GM12878 (cell line): Measurements from ENCODE around the gene LRRC56. TPM values are rescaled to one million over a fixed set of nuclear protein-coding genes. Genes with fewer than 3 reads are reported as not detected.
A peak's percentile ranks its signal among the peaks of the same experiment; 100 is the strongest.

ENCODE experiments used
- CREB1 ChIP-seq: IDR thresholded peaks from 2 replicates; pipeline ENCODE4 v1.6.1; 2012; ENCODE audit warnings: low read depth, mild to moderate bottlenecking, inconsistent platforms
- DPF2 ChIP-seq: fragments of 450-650 bp; IDR thresholded peaks from 2 replicates; pipeline ENCODE4 v1.6.1; 2017; ENCODE audit warnings: mild to moderate bottlenecking
- EED ChIP-seq: sonication (generic); IDR thresholded peaks from 2 replicates; pipeline ENCODE4 v1.6.1; 2016; ENCODE audit warnings: antibody characterized with exemption, low read depth
- FOS ChIP-seq: IDR thresholded peaks from 3 replicates; pipeline ENCODE4 v1.6.1; 2011; ENCODE audit warnings: borderline replicate concordance; ENCODE audit not compliant: insufficient read length; ENCODE audit errors: extremely low read depth
- IRF4 ChIP-seq: IDR thresholded peaks from 2 replicates; pipeline ENCODE4 v1.6.1; 2011; ENCODE audit warnings: low read depth, low read length
- NFXL1 ChIP-seq: fragments of 450-650 bp; IDR thresholded peaks from 2 replicates; pipeline ENCODE4 v1.6.1; 2017; ENCODE audit warnings: antibody characterized with exemption, mild to moderate bottlenecking, borderline replicate concordance
- PBX3 ChIP-seq: IDR thresholded peaks from 2 replicates; pipeline ENCODE4 v1.6.1; 2011; ENCODE audit warnings: mild to moderate bottlenecking, low read depth, low read length, moderate library complexity; ENCODE audit not compliant: insufficient replicate concordance
- PML ChIP-seq: IDR thresholded peaks from 2 replicates; pipeline ENCODE4 v1.6.1; 2012; ENCODE audit warnings: low read length, inconsistent platforms
- POU2F2 ChIP-seq: IDR thresholded peaks from 3 replicates; pipeline ENCODE4 v1.6.1; 2011; ENCODE audit warnings: low read depth, mild to moderate bottlenecking, low read length, borderline replicate concordance
- RFX5 ChIP-seq: IDR thresholded peaks from 2 replicates; pipeline ENCODE4 v1.6.1; 2011; ENCODE audit warnings: low read depth, low read length, improper control_type of control experiment
- SKIL ChIP-seq: fragments of 450-650 bp; IDR thresholded peaks from 2 replicates; pipeline ENCODE4 v1.6.1; 2017; ENCODE audit warnings: mild to moderate bottlenecking, low read depth, inconsistent platforms; ENCODE audit not compliant: poor library complexity, severe bottlenecking
- polyA plus RNA-seq, 11 experiments: library from polyadenylated mRNA; depleted of rRNA in 4 of 11; unstranded in 6 of 11; stranded (reverse) in 5 of 11; fragments of >200 nt; fragmentation: Nextera tagmentation in 4 of 11; fragmentation: Illumina TruSeq in 1 of 11; extraction: Ambion mirVana in 4 of 11; extraction: Trizol in 1 of 11; gene quantifications; 1 replicate in 1 of 11; 2 replicates in 10 of 11; pipeline versions ENCODE4 v1.2.1 to v1.2.3, GENCODE V29; 2011 to 2016; ENCODE audit warnings: inconsistent platforms in 2 of 11, missing spikeins in 2 of 11, low read depth in 1 of 11
- total RNA-seq, 4 experiments: library from RNA; depleted of rRNA in 3 of 4; stranded (reverse); fragments of >200 nt in 3 of 4; fragmentation: Illumina TruSeq in 1 of 4; extraction: Trizol in 1 of 4; gene quantifications; 2 replicates each; pipeline versions ENCODE4 v1.2.1 to v1.2.3, GENCODE V29; 2013 to 2021
- TF ChIP-seq, protein P1 (sequence below): fragments of 150-350 bp; IDR thresholded peaks from 2 replicates; pipeline ENCODE4 v1.6.1; 2016; ENCODE audit warnings: low read depth, low read length
- TF ChIP-seq, protein P2 (sequence below): IDR thresholded peaks from 2 replicates; pipeline ENCODE4 v1.6.1; 2012; ENCODE audit warnings: low read depth, low read length, improper control_type of control experiment
- TF ChIP-seq, protein P3 (sequence below): IDR thresholded peaks from 2 replicates; pipeline ENCODE4 v1.6.1; 2011; ENCODE audit warnings: low read depth, mild to moderate bottlenecking, low read length, moderate library complexity, borderline replicate concordance; ENCODE audit errors: extremely low read depth
- TF ChIP-seq, protein P4 (sequence below), 3 experiments: IDR thresholded peaks in 2 of 3; conservative IDR thresholded peaks in 1 of 3; 2 replicates each; pipeline ENCODE4 v1.5.1; 2011; ENCODE audit warnings: low read depth in 3 of 3, low read length in 3 of 3, mild to moderate bottlenecking in 3 of 3, control low read depth in 2 of 3, moderate library complexity in 2 of 3, inconsistent platforms in 1 of 3, mixed read lengths in 1 of 3; ENCODE audit not compliant: control insufficient read depth in 2 of 3, insufficient read depth in 1 of 3; ENCODE audit errors: extremely low read depth in 1 of 3
- TF ChIP-seq, protein P5 (sequence below): IDR thresholded peaks from 2 replicates; pipeline ENCODE4 v1.6.1; 2012; ENCODE audit warnings: low read length, inconsistent platforms

LRRC56 gene
- total and polyA plus RNA-seq, 10 of the 15 experiments (the other 5 are each of a cell fraction or from before 2014, with no cell fraction given): 0.02 to 1.9 (median 0.75) TPM; not detected in 1

- TF ChIP-seq, protein P1, sequence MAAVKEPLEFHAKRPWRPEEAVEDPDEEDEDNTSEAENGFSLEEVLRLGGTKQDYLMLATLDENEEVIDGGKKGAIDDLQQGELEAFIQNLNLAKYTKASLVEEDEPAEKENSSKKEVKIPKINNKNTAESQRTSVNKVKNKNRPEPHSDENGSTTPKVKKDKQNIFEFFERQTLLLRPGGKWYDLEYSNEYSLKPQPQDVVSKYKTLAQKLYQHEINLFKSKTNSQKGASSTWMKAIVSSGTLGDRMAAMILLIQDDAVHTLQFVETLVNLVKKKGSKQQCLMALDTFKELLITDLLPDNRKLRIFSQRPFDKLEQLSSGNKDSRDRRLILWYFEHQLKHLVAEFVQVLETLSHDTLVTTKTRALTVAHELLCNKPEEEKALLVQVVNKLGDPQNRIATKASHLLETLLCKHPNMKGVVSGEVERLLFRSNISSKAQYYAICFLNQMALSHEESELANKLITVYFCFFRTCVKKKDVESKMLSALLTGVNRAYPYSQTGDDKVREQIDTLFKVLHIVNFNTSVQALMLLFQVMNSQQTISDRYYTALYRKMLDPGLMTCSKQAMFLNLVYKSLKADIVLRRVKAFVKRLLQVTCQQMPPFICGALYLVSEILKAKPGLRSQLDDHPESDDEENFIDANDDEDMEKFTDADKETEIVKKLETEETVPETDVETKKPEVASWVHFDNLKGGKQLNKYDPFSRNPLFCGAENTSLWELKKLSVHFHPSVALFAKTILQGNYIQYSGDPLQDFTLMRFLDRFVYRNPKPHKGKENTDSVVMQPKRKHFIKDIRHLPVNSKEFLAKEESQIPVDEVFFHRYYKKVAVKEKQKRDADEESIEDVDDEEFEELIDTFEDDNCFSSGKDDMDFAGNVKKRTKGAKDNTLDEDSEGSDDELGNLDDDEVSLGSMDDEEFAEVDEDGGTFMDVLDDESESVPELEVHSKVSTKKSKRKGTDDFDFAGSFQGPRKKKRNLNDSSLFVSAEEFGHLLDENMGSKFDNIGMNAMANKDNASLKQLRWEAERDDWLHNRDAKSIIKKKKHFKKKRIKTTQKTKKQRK: no peak
- peak; percentile 12 for TF ChIP-seq PBX3
- TF ChIP-seq SKIL: no peak
- peak; percentile 52; the same call in 1 of the 2 replicates for TF ChIP-seq EED
- 0 out of 2 replicates have a peak, but pooled peaks have one; percentile 26 for TF ChIP-seq IRF4
- TF ChIP-seq, protein P2, sequence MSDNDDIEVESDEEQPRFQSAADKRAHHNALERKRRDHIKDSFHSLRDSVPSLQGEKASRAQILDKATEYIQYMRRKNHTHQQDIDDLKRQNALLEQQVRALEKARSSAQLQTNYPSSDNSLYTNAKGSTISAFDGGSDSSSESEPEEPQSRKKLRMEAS: peak; percentile 83
- peak; percentile 51 for TF ChIP-seq DPF2
- TF ChIP-seq NFXL1: no peak
- no peak for TF ChIP-seq FOS
- TF ChIP-seq, protein P3, sequence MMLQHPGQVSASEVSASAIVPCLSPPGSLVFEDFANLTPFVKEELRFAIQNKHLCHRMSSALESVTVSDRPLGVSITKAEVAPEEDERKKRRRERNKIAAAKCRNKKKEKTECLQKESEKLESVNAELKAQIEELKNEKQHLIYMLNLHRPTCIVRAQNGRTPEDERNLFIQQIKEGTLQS: peak; percentile 91
- TF ChIP-seq, protein P4, sequence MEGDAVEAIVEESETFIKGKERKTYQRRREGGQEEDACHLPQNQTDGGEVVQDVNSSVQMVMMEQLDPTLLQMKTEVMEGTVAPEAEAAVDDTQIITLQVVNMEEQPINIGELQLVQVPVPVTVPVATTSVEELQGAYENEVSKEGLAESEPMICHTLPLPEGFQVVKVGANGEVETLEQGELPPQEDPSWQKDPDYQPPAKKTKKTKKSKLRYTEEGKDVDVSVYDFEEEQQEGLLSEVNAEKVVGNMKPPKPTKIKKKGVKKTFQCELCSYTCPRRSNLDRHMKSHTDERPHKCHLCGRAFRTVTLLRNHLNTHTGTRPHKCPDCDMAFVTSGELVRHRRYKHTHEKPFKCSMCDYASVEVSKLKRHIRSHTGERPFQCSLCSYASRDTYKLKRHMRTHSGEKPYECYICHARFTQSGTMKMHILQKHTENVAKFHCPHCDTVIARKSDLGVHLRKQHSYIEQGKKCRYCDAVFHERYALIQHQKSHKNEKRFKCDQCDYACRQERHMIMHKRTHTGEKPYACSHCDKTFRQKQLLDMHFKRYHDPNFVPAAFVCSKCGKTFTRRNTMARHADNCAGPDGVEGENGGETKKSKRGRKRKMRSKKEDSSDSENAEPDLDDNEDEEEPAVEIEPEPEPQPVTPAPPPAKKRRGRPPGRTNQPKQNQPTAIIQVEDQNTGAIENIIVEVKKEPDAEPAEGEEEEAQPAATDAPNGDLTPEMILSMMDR (IDR thresholded peaks at IDR 0.05 in 2 of 3, conservative IDR thresholded peaks at IDR 0.05 in 1 of 3; ENCODE audit: control insufficient read depth in 2 of 3, extremely low read depth in 1 of 3, insufficient read depth in 1 of 3, low read depth in 3 of 3, low read length in 3 of 3): no peak
- peak; percentile 63; the same call in 2 of the 3 replicates for TF ChIP-seq POU2F2
- TF ChIP-seq CREB1: peak; percentile 98
- TF ChIP-seq PML: peak; percentile 90; the same call in 1 of the 2 replicates
- 0 out of 2 replicates have a peak, but pooled peaks have one; percentile 19 for TF ChIP-seq RFX5
- TF ChIP-seq, protein P5, sequence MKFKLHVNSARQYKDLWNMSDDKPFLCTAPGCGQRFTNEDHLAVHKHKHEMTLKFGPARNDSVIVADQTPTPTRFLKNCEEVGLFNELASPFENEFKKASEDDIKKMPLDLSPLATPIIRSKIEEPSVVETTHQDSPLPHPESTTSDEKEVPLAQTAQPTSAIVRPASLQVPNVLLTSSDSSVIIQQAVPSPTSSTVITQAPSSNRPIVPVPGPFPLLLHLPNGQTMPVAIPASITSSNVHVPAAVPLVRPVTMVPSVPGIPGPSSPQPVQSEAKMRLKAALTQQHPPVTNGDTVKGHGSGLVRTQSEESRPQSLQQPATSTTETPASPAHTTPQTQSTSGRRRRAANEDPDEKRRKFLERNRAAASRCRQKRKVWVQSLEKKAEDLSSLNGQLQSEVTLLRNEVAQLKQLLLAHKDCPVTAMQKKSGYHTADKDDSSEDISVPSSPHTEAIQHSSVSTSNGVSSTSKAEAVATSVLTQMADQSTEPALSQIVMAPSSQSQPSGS: no peak
These were observed 30.9 kb upstream of the LRRC56 start (continued) for GRCh38 chr11:506238-506994.
